HK-2 (cell line): ENCODE measurements around the gene MTFR2.
"Not testable (repeated sequence)": the region's sequence is repeated elsewhere in the genome, so short reads cannot be mapped to it uniquely, and the experiment has no call there.

Source experiments
- DNase-seq: peaks from one replicate; pipeline ENCODE4 v3.0.0-alpha.2; 2018; ENCODE audit not compliant: unreplicated experiment

Gene MTFR2

GRCh38 chr6:136235233-136235564, 14.9 kb downstream of the MTFR2 start:
- DNase-seq: no peak

- no peak for DNase-seq
Measured at GRCh38 chr6:136232701-136233100, 17.4 kb downstream of the MTFR2 start.

- DNase-seq: no peak
Measured at GRCh38 chr6:136230219-136230853, 19.8 kb downstream of the MTFR2 start.

DNA sequence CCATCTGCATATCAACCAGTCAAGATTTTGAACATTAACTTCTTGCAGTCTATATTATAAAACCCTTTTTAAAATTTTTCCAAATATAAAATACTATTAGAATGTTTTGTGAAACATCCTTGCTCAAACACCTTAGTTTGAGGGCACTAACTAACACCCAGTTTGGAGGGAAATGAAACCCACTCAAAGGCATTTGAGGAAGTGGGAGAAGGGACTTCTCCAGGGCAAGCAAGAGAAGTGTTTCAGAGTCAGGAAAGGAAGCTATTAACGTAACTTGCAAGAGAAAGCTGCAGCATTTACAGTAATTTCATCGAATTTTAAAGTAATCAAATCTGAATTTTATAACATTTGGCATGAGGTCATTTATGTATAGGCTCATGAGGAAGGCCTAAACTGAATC, 21.3 kb downstream of the MTFR2 start:
- no peak for DNase-seq

DNA sequence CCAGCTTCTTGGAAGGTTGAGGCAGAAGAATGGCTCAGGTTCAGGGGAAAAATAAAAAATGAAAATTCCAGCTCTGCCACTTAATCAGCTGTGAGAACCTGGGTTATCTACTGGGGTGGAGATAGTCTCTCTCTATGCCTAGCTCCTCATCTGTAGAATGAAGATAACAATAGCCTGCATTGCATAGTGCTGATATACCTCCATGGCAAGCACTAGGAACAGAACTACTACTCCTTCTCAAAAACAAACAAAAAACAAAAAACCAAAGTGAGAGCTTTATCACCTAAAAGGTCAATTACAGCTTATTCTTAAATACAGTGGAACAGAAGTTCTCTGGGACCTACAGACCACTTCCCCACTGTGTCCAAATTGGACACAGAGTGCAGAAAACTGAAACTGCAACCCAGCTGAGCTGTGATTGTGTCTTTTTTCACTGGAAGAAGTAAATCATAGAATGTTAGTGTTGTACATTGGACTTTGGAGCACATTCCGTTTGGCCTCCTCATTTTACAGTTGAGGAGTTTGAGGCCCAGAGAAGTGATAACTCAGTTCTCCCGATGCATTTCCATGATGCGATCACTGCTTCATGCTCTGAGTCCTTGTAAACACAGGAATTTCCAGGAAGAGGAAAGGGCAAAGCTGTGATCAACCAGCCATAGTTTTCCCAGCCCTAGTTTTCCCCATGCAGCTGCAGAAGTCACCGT, 23.3 kb downstream of the MTFR2 start:
- DNase-seq: peak; percentile 26

GRCh38 chr6:136226027-136226673, 24.0 kb downstream of the MTFR2 start:
- peak; percentile 58 for DNase-seq

DNA sequence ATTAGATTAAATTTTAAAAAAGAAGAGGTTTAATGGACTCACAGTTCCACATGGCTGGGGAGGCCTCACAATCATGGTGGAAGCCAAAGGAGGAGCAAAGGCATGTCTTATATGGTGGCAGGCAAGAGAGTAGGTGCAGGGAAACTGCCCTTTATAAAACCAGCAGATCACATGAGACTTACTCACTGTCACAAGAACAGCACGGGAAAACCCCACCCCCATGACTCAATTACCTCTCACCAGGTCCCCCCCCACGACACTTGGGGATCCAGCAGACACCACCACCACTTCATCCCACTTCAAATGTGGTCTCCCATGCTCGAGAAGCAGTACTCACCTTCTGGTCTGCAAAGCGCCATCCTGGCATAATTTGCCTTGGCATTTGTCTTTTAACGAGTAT, 24.6 kb downstream of the MTFR2 start:
- DNase-seq: peak; percentile 11

- DNase-seq: not testable (repeated sequence)
Measured at GRCh38 chr6:136224974-136225373, 25.1 kb downstream of the MTFR2 start.

- no peak for DNase-seq
Measured at GRCh38 chr6:136216503-136217401, 33.4 kb downstream of the MTFR2 start.

DNA sequence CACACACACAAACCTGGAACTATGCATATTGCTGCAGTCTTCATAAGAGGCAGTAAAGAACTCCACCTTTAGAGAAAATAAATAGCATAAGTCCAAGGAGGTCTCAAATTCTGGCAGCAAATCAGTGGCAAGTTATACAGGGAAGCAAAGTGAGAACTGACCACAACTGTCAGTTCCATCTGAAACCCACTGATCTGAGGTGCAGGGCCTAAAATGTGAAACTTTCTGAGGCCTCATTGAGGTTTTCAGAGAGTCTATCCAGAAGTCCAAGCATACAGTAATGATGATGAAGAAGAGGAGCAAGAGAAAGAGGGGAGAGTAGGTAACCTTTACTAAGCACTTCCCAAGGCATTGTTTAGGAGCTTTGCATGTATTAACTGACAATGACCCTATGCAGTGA, 36.3 kb downstream of the MTFR2 start:
- DNase-seq: no peak

DNA sequence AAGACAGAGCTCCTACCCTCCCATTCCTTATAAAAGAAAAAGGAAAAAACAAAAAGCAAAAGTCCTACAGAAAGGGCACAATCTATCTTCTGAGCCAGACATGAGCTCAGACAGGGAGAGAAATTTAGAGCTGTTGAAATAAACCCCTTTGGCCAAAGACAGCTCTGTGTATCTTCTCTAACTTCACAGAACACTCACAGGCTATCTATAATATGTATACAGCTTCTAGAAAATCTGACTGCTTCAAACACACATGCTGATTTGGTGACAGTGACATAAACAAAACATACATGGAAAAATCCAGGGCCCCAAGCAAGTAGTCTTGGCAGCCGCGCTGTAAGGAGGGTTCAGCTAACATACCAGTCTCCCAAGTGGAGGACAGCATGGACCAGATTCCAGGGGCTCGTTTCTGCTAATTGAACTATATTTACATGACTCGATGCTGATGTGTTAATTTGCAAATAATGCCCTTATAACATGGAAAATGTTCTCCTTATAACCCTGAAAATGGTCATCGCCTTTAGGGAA, 37.0 kb downstream of the MTFR2 start:
- no peak for DNase-seq

DNA sequence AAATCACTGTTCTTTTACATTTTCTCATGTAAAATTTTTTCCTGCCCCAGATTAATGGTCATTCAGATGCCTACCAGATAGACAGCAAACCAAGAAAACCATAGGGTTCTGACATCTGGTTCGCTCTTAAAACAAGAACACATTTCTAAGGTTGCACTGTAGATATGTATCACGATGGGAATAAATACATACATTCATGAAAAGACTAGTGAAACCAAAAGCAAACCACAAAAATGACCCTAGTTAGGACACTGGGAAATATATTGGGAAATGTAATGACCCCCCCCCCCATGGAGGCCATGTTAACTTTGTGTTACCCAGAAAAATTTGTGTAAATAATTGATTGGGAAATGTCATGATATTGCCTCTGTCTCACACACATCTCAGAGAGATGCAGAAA, 37.5 kb downstream of the MTFR2 start:
- DNase-seq: no peak

DNA sequence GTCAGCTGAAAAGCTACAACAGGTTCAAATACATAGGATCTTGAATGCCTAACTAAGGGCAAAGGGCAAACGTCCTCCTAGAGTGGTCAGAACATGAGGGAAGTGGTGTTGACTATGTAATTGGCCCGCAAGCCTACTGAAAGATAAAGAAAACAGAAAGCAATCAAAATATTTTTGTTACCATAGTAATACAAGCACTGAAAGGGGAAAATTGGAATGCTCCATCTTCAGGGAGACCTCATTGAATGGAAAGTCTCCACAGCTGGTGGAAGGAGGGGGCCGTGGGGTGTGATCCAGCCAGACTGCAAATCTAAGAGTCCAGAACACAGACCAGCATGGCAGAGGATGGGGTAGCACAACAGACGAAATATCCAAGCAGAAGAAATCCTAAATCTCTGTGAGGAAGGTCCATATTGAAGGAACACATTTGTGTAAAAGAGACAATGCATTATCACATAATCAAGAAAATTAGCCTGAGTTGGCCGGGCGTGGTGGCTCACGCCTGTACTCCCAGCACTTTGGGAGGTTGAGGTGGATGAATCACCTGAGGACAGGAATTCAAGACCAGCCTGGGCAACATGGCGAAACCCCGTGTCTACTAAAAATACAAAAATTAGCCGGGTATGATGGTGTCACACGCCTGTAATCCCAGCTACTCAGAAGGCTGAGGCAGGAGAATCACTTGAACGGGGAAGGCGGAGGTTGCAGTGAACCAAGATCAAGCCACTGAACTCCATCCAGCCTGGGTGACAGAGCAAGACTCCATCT, 39.5 kb downstream of the MTFR2 start:
- no peak for DNase-seq

DNA sequence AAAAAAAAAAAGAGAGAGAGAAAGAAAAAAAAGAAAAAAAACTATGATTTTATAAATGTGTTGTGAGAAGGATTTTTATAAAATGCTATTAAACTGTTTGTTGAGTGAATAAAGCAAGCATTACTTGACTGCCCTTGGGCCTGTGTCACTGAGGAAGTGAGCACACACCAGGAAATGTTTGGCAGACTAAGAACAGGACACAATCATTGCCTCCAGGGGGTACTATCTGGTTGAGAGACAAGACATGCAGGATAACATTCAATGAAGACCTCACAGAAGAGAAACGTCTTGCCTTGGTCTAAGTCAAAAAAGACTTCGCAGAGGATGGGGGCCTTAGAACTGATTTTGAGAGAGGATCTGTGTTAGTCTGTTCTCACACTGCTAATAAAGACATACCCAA, 40.6 kb downstream of the MTFR2 start:
- no peak for DNase-seq

- DNase-seq: no peak
Measured at GRCh38 chr6:136208783-136209182, 41.3 kb downstream of the MTFR2 start.

DNA sequence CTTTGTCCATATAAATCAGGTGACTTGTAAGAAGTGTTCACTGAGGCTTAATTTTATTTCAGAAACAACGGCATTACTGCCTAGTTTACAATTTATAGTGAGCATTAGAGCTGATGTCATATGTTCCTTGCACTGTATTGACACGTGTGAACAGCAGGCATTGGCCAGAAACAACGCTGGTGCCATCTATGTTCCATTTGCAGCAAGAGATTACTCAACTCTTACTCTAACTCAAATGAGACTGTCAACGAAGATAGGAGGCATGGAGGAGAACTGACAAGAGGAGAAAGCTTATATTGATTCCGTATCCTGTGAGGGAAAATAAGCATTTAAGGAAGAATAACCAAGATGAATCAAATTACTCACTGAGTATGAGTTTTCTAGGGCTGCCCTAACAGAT, 48.4 kb downstream of the MTFR2 start:
- no peak for DNase-seq

- no peak for DNase-seq
Measured at GRCh38 chr6:136192902-136193301, 57.2 kb downstream of the MTFR2 start.

DNA sequence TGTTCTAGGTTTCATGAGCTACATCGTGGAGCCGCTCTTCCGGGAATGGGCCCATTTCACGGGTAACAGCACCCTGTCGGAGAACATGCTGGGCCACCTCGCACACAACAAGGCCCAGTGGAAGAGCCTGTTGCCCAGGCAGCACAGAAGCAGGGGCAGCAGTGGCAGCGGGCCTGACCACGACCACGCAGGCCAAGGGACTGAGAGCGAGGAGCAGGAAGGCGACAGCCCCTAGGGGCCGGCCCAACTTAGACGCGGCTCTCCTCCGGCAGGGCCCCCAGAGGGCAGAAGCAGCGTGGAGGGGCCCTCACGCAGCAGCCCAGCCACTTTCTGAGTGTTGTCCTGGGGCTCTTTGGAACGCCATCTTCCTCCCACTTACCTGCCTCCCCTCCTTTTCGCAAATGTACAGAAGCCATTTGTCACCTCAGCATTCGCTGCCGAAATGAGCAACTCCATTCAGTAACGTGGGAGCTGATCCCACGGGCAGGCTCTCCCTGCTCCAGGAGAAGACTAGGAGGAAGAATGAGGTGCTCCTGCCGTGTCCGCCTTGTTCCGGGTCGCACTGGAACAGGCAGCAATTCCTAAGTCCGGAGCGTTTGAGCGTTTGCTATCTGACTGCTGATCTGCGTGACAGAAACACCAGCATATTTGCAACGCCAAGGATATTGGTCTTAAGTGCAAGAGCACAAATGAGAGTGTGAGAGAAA, 58.4 kb downstream of the MTFR2 start:
- DNase-seq: no peak

- DNase-seq: no peak
Measured at GRCh38 chr6:136189104-136189503, 61.0 kb downstream of the MTFR2 start.

DNA sequence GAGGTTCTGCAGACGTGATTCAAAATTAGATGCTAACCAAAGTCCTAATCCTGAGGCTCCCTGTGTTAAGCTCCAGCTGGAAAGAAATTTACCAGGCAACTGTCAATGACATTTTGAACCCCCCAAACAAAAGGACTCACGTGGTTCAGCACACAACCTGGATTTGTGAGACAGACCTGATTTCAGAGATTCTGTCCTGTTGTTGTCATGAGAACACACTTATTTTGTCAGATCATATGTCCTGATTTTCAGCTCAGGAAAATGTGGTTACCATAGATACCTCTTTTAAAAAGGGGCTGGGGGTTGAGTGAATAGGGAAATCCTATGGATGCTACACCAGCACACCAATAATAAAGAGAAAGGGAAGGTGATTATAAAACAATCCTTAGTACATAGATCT, 61.6 kb downstream of the MTFR2 start:
- DNase-seq: no peak

DNA sequence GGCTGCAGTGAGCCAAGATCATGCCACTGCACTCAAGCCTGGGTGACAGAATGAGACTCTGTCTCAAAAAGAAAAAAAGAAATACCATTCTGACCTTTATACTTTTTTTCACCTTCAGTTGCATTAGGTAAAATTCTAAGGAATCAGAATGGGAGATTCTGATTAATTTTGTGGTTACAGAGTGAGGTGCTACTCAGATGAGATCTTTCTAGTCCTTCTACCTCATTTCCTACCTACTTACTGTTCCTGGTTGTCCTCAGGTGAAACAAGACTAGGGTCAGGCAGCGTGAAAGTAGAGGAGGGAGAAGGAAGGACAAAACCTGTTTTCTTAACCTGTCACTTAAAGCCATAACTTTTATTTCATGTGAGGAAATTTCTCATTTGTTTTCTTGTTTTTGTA, 63.7 kb downstream of the MTFR2 start:
- no peak for DNase-seq
